Astrocyte (in vitro differentiated cells and primary cell): ENCODE measurements around the gene F12.

ENCODE experiments used
- EZH2 ChIP-seq: IDR thresholded peaks from 2 replicates; pipeline ENCODE4 v1.6.1; 2012; ENCODE audit warnings: mild to moderate bottlenecking, low read length, inconsistent platforms; ENCODE audit not compliant: insufficient read depth
- TF ChIP-seq, protein P1 (sequence below): IDR thresholded peaks from 2 replicates; pipeline ENCODE4 v1.5.1; 2011; ENCODE audit warnings: low read depth, mild to moderate bottlenecking, inconsistent platforms, low read length, moderate library complexity; ENCODE audit not compliant: insufficient read depth

DNA sequence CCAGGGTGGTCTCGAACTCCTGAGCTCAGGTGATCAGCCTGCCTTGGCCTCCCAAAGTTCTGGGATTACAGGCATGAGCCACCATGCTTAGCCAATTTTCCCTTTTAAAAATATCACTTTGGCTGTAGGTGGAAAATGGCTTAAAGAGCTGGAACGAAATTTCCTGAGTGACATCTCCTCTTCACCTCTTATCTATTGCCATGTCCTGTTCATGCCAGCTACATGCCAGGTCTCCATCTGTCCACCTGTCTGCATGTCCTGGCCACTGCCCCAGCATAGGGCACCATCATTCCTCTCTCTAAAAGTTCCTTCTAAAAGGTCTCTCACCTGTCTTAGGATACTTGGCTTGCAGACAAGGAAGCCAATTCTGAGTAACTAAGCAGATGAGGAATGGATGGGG, 14.3 kb upstream of the F12 start:
- TF ChIP-seq, protein P1, sequence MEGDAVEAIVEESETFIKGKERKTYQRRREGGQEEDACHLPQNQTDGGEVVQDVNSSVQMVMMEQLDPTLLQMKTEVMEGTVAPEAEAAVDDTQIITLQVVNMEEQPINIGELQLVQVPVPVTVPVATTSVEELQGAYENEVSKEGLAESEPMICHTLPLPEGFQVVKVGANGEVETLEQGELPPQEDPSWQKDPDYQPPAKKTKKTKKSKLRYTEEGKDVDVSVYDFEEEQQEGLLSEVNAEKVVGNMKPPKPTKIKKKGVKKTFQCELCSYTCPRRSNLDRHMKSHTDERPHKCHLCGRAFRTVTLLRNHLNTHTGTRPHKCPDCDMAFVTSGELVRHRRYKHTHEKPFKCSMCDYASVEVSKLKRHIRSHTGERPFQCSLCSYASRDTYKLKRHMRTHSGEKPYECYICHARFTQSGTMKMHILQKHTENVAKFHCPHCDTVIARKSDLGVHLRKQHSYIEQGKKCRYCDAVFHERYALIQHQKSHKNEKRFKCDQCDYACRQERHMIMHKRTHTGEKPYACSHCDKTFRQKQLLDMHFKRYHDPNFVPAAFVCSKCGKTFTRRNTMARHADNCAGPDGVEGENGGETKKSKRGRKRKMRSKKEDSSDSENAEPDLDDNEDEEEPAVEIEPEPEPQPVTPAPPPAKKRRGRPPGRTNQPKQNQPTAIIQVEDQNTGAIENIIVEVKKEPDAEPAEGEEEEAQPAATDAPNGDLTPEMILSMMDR, result no peak
- no peak for TF ChIP-seq EZH2
